Measurements from ENCODE around the gene RNF17.
"Not testable (repeated sequence)": the region's sequence is repeated elsewhere in the genome, so short reads cannot be mapped to it uniquely, and the experiment has no call there.

Gene RNF17

DNA sequence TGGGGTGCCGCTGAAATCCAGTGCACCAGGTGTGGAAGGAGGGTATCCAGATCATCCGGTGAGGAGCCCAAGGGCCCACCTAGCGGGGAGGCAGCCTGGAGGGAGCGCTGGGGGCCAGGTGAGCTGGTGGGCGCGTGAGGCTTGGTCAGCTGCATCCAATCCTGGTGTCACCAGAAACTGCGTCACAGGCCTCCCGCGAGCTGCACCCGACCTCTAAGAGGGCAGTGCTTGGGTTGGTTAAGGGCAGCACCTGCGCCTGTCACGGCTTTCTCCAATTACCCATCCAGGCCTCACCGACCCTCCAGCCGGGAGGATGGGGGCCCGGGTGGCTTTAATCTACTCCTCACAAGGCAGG lies 284 bp downstream of the RNF17 start:
- H3K4me3 ChIP-seq = no peak overlapping the region
- H3K27ac ChIP-seq = no peak overlapping the region
- no peak overlapping the region for H3K9ac ChIP-seq
- H3K4me1 ChIP-seq = no peaks in the 10 kb centered on the region
- no peak for TF ChIP-seq Cebpa-rat (IDR thresholded peaks at IDR 0.05)
- H3K9me3 ChIP-seq = peaks cover 12% of the 10 kb centered on the region
- no peaks in the 10 kb centered on the region for H4K20me1 ChIP-seq
- H3K27me3 ChIP-seq = no peaks in the 10 kb centered on the region
- H3K4me2 ChIP-seq = no peak overlapping the region
- H3K36me3 ChIP-seq = no peaks in the 10 kb centered on the region

DNA sequence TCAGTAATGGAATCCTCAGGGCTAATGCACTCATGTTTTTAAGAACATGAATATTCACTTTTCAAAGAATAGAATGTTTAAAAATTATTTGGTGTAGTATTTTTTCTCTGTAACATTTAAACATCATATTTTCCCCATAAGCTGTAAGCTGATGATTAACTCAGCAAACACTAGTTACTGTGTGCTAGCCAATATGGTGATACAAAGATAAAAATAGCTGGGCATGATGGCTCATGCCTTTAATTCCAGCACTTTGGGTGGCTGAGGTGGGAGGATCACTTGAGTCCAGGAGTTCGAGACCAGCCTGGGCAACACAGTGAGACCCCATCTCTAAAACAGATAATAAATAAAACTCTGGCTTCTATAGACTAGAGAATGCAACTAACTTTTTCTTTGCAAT lies 13.2 kb downstream of the RNF17 start:
- H3K36me3 ChIP-seq = no peaks in the 10 kb centered on the region
- H3K4me3 ChIP-seq = no peak overlapping the region
- H3K4me1 ChIP-seq = no peaks in the 10 kb centered on the region
- no peaks in the 10 kb centered on the region for H4K20me1 ChIP-seq
- no peaks in the 10 kb centered on the region for H3K27me3 ChIP-seq
- TF ChIP-seq Cebpa-rat (IDR thresholded peaks at IDR 0.05) = no peak
- no peaks in the 10 kb centered on the region for H3K9me3 ChIP-seq
- no peak overlapping the region for H3K27ac ChIP-seq
- H3K4me2 ChIP-seq = no peak overlapping the region
- no peak overlapping the region for H3K9ac ChIP-seq

DNA sequence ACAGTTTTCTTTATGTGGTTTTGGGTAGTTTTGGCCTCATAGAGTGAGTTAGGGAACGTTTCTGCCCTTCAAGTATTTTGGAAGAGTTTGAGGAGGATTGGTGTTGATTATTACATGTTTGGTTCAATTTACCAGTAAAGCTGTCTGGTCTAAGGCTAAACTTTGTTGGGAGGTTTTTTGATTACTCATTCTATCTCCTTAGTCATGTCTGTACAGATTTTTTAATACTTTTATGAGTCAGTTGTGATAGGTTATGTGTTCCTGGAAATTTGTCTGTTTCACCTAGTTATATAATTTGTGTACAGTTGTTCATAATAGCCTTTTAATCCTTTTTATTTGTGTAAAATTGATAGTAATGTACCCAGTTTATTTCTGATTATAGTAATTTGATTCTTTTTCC lies 20.4 kb downstream of the RNF17 start:
- Histone ChIP-seq H3K36me3 (no peaks in the 10 kb centered on the region), H3K9me3 (peaks cover 6% of the 10 kb centered on the region; the same call in 1 of the 2 replicates), H3K4me1 (no peaks in the 10 kb centered on the region), H4K20me1 (no peaks in the 10 kb centered on the region), H3K4me2 (no peak overlapping the region), H3K27ac (no peak overlapping the region), H3K4me3 (no peak overlapping the region), H3K9ac (no peak overlapping the region), H3K27me3 (no peaks in the 10 kb centered on the region)
- no peak for TF ChIP-seq Cebpa-rat (IDR thresholded peaks at IDR 0.05)

DNA sequence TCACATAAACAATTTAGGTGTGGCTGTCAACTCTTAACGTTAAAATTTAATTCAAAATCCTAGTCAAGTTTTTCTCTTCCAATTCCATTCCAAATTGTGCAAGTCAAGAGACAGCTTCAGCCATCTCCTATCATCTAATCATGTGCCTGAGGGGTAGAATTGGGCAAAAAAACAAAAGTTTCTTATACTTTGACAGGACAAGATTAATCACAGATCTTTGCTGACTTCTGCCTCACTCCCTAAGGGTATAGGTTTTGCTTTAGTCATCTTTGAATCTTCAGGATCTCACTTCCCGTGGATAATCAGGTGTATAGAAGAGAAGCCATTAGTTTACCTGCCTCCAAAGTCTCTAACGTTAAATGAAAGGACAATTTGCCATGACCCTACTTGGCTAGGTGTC lies 24.6 kb downstream of the RNF17 start:
- Histone ChIP-seq H3K36me3 (no peaks in the 10 kb centered on the region), H3K4me1 (no peaks in the 10 kb centered on the region), H3K4me2 (no peak overlapping the region), H3K27ac (no peak overlapping the region), H4K20me1 (no peaks in the 10 kb centered on the region), H3K9me3 (no peaks in the 10 kb centered on the region; the same call in 1 of the 2 replicates), H3K27me3 (no peaks in the 10 kb centered on the region), H3K4me3 (no peak overlapping the region), H3K9ac (no peak overlapping the region)
- no peak for TF ChIP-seq Cebpa-rat (IDR thresholded peaks at IDR 0.05)

DNA sequence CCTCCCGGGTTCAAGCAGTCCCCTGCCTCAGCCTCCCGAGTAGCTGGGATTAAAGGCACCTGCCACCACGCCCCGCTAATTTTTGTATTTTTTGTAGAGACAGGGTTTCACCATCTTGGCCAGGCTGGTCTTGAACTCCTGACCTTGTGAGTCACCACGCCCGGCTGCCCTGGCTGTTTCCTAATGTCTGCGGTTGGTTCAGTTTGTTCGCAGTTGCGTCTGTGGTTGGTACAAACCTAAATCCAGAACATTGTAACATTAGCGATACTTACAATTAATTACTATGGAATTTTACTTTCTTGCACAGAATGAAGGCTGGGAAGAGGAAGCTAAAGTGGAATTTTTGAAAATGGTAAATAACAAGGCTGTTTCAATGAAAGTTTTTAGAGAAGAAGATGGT lies 38.1 kb downstream of the RNF17 start:
- Histone ChIP-seq H3K36me3 (no peaks in the 10 kb centered on the region), H4K20me1 (no peaks in the 10 kb centered on the region), H3K9ac (no peak overlapping the region), H3K4me1 (no peaks in the 10 kb centered on the region), H3K27me3 (no peaks in the 10 kb centered on the region), H3K9me3 (no peaks in the 10 kb centered on the region), H3K27ac (no peak overlapping the region), H3K4me2 (no peak overlapping the region), H3K4me3 (no peak overlapping the region)
- no peak for TF ChIP-seq Cebpa-rat (IDR thresholded peaks at IDR 0.05)

DNA sequence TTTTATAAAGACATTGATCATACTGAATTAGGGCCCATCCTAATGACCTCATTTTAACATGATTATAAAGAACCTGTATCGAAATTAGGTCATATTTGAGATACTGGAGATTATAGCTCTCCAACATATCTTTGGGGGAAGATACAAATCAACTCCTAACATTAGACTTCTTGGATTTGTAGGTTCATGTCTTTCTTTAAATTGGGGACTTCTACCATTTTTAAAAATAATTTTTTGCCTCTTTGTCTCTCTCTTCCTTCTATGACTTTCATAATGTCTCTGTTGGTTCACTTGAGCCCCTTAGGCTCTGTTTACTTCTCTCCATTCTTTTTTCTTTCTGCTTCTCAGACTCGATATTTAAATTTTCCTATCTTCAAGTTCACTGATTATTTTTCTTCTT lies 57.2 kb downstream of the RNF17 start:
- H3K27ac ChIP-seq = no peak overlapping the region
- no peaks in the 10 kb centered on the region for H3K36me3 ChIP-seq
- H3K27me3 ChIP-seq = no peaks in the 10 kb centered on the region
- H3K4me3 ChIP-seq = no peak overlapping the region
- H4K20me1 ChIP-seq = no peaks in the 10 kb centered on the region
- H3K4me2 ChIP-seq = no peak overlapping the region
- H3K4me1 ChIP-seq = no peaks in the 10 kb centered on the region
- H3K9ac ChIP-seq = no peak overlapping the region
- peaks cover 3% of the 10 kb centered on the region; the same call in 1 of the 2 replicates for H3K9me3 ChIP-seq
- TF ChIP-seq Cebpa-rat (IDR thresholded peaks at IDR 0.05) = no peak

DNA sequence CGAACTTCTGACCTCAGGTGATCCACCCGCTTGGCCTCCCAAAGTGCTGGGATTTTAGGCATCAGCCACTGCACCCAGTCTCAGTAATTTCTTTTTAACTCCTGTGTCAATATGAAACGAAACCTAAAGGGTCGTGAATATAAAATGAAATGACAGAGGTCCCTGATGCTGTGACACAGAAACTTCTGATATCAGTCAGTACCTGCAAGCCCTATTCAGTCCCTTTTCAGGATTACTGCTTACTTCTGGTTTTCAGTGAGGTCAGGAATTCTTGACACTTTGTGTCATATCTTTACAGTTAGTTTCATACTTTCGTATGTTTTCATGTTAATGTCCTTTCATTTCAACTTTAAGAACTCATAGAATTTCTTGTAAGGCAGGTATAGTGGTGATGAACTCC lies 58.7 kb downstream of the RNF17 start:
- Histone ChIP-seq H3K4me3 (no peak overlapping the region), H3K36me3 (no peaks in the 10 kb centered on the region), H3K9me3 (peaks cover 3% of the 10 kb centered on the region; the same call in 1 of the 2 replicates), H3K4me1 (no peaks in the 10 kb centered on the region), H4K20me1 (no peaks in the 10 kb centered on the region), H3K27ac (no peak overlapping the region), H3K27me3 (no peaks in the 10 kb centered on the region), H3K9ac (no peak overlapping the region), H3K4me2 (no peak overlapping the region)
- no peak for TF ChIP-seq Cebpa-rat (IDR thresholded peaks at IDR 0.05)

DNA sequence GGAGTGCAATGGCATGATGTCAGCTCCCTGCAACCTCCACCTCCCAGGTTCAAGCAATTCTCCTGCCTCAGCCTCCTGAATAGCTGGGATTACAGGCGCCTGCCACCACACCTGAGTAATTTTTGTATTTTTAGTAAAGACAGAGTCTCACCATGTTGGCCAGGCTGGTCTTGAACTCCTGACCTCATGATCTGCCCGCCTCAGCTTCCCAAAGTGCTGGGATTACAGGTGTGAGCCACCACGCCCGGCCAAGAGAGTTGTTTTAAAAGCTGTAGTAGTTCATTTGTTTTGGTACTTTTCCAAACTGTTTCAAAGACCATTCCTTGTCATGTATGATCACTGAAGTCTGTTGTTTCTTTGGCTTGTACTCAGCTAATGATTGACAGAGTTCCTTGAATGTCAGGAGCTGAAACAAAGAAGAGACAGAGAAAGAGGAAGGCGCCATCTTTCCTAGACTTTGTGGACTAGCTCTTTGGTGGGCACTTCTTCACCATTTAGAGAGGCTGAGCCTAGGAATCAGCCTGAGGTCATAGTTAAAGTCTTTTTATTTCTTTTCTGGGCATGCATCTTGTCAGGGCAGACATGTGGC lies 59.2 kb downstream of the RNF17 start:
- H3K27ac ChIP-seq, H3K9me3 ChIP-seq, H3K4me1 ChIP-seq, H3K27me3 ChIP-seq, H3K4me3 ChIP-seq, H3K4me2 ChIP-seq, H3K36me3 ChIP-seq, H3K9ac ChIP-seq, H4K20me1 ChIP-seq: not testable (repeated sequence)

DNA sequence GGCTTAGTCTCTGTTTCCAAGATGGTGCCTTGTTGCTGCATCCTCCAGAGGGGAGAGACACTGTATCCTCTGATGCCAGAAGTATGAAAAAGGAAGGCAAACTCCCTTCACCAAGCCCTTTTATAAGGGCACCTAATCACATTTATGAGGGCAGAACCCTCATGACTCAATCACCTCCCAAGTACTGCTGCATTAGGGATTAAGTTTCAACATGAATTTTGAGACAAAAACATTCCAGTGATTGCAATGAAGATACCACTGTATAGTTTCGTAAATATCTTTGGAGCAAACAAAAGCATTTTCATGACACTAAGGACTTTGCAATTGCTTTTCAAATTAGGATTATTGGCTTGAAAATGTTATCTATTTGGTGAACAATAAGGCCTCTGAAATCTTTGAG lies 63.8 kb downstream of the RNF17 start:
- H3K27ac ChIP-seq = no peak overlapping the region
- no peaks in the 10 kb centered on the region for H3K9me3 ChIP-seq
- H3K4me2 ChIP-seq = no peak overlapping the region
- no peaks in the 10 kb centered on the region for H3K27me3 ChIP-seq
- no peaks in the 10 kb centered on the region for H4K20me1 ChIP-seq
- no peak for TF ChIP-seq Cebpa-rat (IDR thresholded peaks at IDR 0.05)
- H3K9ac ChIP-seq = no peak overlapping the region
- H3K36me3 ChIP-seq = no peaks in the 10 kb centered on the region
- no peaks in the 10 kb centered on the region for H3K4me1 ChIP-seq
- H3K4me3 ChIP-seq = no peak overlapping the region

DNA sequence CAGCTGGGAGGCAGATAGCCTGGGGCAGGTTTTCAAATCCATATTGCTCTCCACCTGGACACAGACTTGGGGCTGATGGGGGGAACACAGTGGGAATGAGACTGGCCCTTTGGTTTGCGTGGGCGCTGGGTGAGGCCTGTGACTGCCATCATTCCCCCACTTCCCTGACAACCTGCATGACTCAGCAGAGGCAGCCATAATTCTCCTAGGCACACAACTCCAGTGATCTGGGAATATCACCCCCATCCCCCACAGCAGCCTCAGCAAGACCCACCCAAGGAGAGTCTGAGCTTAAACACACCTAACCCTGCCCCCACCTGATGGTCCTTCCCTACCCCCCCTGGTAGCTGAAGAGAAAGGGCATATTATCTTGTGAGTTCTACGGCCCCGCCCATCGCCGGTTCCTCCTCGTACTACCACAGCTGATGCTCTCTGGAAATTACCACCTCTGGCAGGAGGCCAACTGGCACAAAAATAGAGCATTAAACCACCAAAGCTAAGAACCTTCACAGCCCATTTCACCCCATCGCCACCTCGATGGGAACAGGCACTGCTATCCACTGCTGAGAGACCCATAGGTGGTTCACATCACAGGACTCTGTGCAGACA lies 71.0 kb downstream of the RNF17 start:
- H3K27me3 ChIP-seq = no peaks in the 10 kb centered on the region
- no peak overlapping the region for H3K27ac ChIP-seq
- no peaks in the 10 kb centered on the region for H4K20me1 ChIP-seq
- peak overlapping the region; percentile 37 for H3K4me2 ChIP-seq
- TF ChIP-seq Cebpa-rat (IDR thresholded peaks at IDR 0.05) = no peak
- H3K9me3 ChIP-seq = no peaks in the 10 kb centered on the region
- no peak overlapping the region for H3K9ac ChIP-seq
- H3K4me1 ChIP-seq = peaks cover 8% of the 10 kb centered on the region
- H3K4me3 ChIP-seq = no peak overlapping the region
- H3K36me3 ChIP-seq = no peaks in the 10 kb centered on the region

DNA sequence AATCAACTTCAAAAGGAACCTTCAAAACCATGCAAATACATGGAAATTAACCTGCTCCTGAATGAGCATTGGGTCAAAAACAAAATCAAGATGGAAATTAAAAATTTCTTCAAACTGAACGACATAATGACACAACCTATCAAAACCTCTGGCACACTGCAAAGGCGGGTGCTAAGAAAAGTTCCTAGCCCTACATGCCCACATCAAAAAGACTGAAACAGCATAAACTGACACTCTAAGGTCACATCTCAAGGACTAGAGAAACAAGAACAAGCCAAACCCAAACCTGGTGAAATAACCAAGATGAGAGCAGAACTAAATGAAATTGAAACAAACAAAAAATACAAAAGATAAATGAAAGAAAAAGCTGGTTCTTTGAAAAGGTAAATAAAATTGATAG lies 73.6 kb downstream of the RNF17 start:
- not testable (repeated sequence) for H3K4me2 ChIP-seq, H3K9ac ChIP-seq, H4K20me1 ChIP-seq, H3K27ac ChIP-seq, H3K4me3 ChIP-seq, H3K9me3 ChIP-seq, H3K4me1 ChIP-seq, H3K27me3 ChIP-seq, H3K36me3 ChIP-seq

Measured in BLaER1 (cell line).